Fibroblast of skin of scalp (primary cell): ENCODE measurements around the gene MTIF3.

Experiments
- DNase-seq: peaks from one replicate; pipeline ENCODE4 v3.0.0-alpha.2; 2013

The MTIF3 gene

GRCh38 chr13:27455331-27455855 lies 5.0 kb upstream of the MTIF3 start:
- no peak for DNase-seq

GRCh38 chr13:27450921-27451471 lies 632 bp upstream of the MTIF3 start:
- DNase-seq: peak; percentile 28

- DNase-seq: no peak
These were observed 1.2 kb downstream of the MTIF3 start for GRCh38 chr13:27449081-27449603.

GRCh38 chr13:27448308-27448707 lies 2.1 kb downstream of the MTIF3 start:
- no peak for DNase-seq

GRCh38 chr13:27446986-27447583 lies 3.3 kb downstream of the MTIF3 start:
- no peak for DNase-seq

- DNase-seq: no peak
These were observed 7.6 kb downstream of the MTIF3 start for GRCh38 chr13:27442797-27443196.

GRCh38 chr13:27442071-27442647 lies 8.2 kb downstream of the MTIF3 start:
- DNase-seq: no peak

GRCh38 chr13:27440408-27440807 lies 10.0 kb downstream of the MTIF3 start:
- no peak for DNase-seq

GRCh38 chr13:27437126-27437525 lies 13.2 kb downstream of the MTIF3 start:
- DNase-seq: no peak

- no peak for DNase-seq
These were observed 17.7 kb downstream of the MTIF3 start for GRCh38 chr13:27432611-27433210.

GRCh38 chr13:27432180-27432579 lies 18.2 kb downstream of the MTIF3 start:
- DNase-seq: no peak

- no peak for DNase-seq
These were observed 22.2 kb downstream of the MTIF3 start for GRCh38 chr13:27428160-27428559.

- no peak for DNase-seq
These were observed 22.7 kb downstream of the MTIF3 start for GRCh38 chr13:27427641-27428040.

- peak; percentile 60 for DNase-seq
These were observed 24.3 kb downstream of the MTIF3 start for GRCh38 chr13:27425918-27426630.

- no peak for DNase-seq
These were observed 25.0 kb downstream of the MTIF3 start for GRCh38 chr13:27425158-27425917.

- peak; percentile 87 for DNase-seq
These were observed 25.9 kb downstream of the MTIF3 start, which contains the start of gene GTF3A for GRCh38 chr13:27424246-27425157. Gene GTF3A (plus strand): TSS chr13:27424619.

- DNase-seq: no peak
These were observed 27.0 kb downstream of the MTIF3 start for GRCh38 chr13:27423333-27423732.

- DNase-seq: no peak
These were observed 29.1 kb downstream of the MTIF3 start for GRCh38 chr13:27421101-27421871.

- no peak for DNase-seq
These were observed 31.0 kb downstream of the MTIF3 start for GRCh38 chr13:27419328-27419727.

GRCh38 chr13:27415116-27415515 lies 35.2 kb downstream of the MTIF3 start:
- no peak for DNase-seq
